ENCODE measurements around the gene SLC45A1.
"Not testable (repeated sequence)": the region's sequence is repeated elsewhere in the genome, so short reads cannot be mapped to it uniquely, and the experiment has no call there.

SLC45A1 gene

DNA sequence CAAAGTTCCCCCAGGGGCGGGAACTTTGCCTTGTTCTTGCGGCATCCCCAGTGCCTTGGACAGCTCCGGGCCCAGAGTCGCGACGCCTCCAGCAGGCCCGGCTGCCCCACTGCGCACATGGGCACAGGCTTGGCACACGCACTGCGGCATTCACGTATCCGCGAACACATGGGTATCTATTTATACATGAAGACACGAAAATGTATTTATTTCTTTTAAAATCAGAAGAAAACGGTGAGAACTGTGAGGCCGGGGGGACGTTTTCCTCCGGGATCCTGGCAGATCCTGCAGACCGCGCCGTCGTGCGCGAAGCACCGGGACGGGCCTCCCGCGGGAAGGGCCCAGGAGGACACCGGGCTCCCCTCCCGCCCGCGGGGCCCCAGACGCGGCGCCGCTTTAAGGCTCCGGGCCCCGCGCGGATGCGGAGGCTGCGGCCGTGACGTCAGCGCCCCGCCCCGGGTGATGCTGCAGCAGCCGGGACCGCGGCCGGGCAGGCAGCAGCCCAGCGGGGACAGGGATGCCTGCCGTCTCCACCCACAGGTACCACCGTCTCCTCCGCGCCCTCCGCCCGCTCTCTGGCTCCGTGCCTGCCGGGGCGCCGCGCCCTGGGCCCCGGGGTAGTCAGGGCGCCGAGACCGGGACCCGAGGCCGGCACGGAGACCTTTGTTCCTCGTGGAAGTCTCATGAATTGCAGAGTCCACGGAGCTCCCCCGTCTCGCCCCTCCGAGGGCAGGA is at the start of gene SLC45A1:
SLC45A1 (plus strand) TSS at position 468 of the 735 bp plus-strand sequence. CDS start 6,216 bp downstream, outside the sequence.
- in situ Hi-C loops (cut with HindIII; ENCODE audit: low sequenced_read_pairs), result loop anchor here (5.0 kb wide), 1 partner anchor 66 kb away; no protein-coding TSS in a partner anchor

DNA sequence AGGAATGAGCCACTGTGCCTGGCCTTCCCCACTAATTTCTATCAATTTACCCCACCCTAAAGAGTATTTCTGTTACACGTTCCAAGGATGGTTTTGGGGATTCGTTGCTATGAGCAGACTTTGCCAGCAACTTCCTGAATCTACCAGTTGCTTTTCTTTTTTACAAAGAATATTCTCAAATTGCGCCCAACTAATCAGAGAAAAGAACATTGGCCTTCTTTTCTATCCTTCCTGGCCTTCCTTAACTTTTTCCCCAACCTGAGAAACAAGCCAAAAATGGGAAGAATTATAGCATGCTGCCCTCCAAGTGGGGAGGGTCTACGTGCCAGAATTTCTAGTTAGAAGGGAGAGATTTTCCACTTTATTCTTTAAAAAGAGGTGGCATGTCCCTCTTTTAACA is 44.9 kb upstream of the SLC45A1 start:
- in situ Hi-C loops (cut with HindIII; ENCODE audit: low sequenced_read_pairs), result no loop called here

DNA sequence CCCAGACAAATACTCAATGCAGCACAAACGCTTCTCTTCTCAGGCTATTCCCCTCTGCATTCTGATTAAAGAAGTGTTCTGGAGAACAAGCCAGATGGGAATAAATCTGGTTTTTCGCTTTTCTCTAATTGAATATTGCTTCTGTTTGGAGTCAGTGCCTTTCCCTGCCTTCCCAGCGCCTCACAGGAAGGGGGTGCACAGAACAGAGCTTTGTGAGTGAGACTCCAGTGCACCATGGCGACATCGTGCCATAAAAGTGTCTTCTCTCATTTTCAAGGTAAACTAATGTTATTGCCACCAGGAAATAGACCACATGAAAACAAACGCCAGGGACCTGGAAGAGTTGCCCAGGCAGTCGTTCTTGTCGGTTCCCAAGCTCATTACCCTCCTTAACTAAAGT is 43.6 kb upstream of the SLC45A1 start:
- in situ Hi-C loops (cut with HindIII; ENCODE audit: low sequenced_read_pairs), result no loop called here

DNA sequence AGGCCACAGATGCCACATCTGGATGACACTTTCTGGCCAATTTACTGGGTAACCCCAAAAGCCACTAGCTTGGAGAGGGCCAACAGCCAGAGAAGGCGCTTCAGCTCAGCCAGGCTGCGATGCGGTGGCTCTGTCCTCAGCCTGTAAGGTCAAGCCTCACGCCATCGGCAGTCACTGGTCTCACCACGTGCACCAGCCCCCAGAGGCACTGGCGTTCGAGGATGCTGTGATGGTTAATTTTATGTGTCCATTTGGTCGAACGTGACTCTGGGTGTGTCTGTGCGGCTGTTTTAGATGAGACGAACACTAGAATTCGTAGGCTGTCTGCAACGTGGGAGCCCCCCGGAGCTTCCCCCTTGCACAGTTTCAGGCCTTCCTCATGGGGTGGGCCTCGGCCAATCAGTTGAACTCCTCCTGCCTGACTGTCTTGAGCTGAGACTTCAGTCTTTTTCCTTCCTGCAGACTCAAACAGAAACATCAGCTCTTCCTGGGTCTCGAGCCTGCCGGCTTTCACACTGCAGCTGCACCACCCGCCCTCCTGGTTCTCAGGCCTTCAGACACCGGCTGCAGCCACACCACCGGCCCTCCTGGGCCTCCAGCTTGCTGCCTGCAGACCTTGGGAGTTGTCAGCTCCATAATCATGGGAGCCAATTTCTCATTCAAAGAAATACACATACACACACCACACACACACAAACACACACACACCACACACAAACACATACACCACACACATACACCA is 41.6 kb upstream of the SLC45A1 start:
- in situ Hi-C loops (cut with HindIII; ENCODE audit: low sequenced_read_pairs), result no loop called here

DNA sequence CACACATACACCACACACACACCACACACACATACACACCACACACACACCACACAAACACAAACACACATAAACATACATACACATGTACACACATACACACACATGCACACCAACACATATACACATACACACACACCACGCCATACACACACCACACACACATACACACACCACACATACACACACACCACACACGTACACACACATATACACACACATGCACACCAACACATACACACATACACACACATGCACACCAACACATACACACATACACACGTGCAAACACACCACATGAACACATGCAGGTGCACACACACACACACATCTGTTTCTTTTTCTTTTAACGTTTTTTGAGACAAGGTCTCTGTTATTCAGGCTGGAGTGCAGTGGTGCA is 41.0 kb upstream of the SLC45A1 start:
- in situ Hi-C loops (cut with HindIII; ENCODE audit: low sequenced_read_pairs), result no loop called here

DNA sequence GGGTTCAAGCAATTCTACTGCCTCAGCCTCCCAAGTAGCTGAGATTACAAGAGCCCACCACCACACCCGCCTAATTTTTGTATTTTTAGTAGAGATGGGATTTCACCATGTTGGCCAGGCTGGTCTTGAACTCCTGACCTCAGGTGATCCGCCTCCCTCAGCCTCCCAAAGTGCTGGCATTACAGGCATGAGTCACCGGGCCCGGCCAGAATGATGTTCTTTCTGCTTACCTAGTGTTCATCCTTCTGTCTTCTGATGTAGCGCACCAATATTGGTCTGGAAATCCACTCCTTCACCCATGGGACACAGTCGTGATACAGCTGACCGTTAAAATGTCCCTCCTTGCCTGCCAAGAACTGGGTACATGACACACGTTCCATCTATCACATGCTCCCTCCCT is 39.2 kb upstream of the SLC45A1 start:
- in situ Hi-C loops (cut with HindIII; ENCODE audit: low sequenced_read_pairs), result not testable (repeated sequence)

DNA sequence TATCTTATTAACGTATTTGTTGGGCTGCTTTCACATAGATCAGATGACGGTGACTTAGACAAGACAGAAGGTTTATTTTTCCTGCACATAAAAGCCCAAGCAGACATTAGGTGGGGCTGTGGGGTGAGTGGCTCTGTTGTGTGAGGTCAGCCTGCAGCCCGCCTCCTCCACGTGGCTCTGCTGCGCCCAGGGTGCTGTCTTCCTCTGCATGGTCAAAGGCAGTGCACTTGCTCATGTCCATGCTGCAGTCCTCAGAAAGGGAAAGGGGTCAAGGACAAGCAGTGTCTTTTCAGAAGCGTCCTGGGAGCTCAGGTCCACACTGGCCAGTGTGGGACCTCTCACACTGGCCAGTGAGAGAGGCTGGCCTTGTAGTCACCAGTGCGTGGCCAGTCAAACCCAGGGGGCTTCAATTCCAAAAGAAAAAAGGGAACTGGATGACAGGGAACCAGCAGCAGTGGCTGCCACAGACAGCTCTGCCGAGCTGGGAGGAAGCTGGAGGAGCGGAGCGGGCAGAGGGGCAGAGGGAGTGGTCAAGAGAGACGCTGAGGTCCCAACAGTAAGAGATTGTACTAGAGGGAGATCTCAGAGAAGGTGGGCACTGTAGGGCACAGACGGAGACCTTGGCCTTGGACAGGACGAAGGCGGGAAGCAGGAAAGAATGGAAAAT is 35.9 kb upstream of the SLC45A1 start:
- in situ Hi-C loops (cut with HindIII; ENCODE audit: low sequenced_read_pairs), result no loop called here

DNA sequence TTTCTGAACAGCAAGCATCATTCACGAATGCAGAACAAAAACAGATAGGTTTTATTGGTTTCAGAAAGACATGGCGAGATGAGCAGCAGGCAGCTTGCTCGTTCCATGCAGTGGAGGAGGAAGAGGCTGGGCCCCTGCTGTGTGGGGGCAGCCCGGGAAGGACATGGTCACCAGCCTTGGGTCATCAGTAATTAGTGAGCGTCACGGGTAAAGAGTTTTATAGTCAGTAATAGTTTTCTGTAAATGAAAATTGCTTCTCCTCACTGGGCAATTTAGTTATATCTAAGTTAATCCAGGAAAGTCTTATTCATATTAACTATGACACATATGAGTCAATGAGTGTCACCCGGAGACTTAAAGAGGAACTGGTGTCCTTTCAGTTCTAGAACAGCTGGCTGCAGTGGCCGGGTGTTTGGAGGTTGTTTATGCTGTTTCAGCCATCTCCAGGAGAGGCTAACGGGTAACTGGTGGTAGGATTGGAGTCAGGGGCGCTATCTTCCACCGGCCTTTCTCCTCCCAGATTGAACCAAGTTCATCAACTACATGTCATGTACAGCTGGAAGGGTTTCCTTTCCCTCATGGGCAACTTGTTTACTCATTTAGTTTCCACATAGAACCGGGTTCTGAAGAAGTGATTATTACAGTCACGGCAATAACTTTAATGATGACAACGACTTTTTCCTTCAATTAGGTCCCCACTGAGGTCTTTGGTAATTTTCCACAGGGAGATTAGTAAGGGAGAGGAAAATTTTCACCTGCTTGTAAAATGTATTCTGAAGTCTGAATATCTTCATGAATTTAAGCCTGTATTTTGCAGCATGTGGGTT is 34.6 kb upstream of the SLC45A1 start:
- in situ Hi-C loops (cut with HindIII; ENCODE audit: low sequenced_read_pairs), result no loop called here

DNA sequence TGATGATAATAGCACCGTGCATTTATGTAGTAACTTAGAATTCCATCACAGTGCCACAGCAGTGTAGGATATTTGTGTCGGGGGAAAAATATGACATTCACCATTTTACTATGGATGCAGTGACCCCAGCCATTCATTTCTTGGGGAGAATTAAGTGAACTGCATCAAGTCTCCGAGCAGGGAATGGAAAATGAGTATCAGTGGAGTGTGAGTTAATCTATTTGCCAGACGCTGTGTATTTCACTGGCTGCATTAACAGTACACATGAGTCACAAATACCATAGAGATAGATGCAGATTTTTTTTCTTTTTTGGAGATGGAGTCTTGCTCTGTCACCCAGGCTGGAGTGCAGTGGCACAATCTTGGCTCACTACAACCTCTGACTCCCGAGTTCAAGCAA is 33.8 kb upstream of the SLC45A1 start:
- in situ Hi-C loops (cut with HindIII; ENCODE audit: low sequenced_read_pairs), result no loop called here

DNA sequence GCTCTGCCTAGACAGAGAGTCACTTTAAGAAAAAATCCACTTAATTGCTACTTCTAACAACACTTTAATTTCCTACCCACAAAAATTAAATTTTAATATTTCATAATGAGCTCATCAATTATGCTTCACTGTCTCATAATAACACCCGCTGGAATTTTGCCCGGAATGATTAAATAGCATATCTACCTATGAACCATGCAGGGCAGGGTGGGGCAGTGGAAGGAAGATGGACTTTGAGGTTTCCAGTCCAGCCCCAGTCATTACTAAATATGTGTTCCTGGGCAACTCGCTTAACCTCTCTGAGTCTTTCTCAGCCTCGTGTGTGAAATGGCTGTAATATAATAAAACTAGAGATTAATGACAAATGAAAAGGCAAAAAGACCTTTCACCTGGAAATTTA is 32.8 kb upstream of the SLC45A1 start:
- in situ Hi-C loops (cut with HindIII; ENCODE audit: low sequenced_read_pairs), result no loop called here

DNA sequence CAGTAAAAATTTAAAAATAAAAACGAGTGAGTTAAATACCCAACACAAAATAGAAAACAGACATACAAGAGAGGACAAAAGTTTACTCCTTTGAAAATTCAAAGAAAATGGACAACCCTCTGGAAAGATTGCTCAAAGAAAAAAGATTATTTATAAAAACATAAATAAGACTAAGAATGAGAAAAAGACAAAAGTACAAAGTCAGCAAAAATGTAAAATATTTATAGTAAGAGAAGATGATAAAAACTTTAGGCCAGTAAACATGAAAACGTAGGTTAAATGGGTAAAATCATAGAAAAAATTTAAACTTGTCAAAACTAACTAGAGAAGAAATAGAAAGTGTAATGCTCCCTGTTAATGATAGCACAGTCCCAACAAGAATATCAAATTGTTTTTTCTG is 31.9 kb upstream of the SLC45A1 start:
- in situ Hi-C loops (cut with HindIII; ENCODE audit: low sequenced_read_pairs), result no loop called here

DNA sequence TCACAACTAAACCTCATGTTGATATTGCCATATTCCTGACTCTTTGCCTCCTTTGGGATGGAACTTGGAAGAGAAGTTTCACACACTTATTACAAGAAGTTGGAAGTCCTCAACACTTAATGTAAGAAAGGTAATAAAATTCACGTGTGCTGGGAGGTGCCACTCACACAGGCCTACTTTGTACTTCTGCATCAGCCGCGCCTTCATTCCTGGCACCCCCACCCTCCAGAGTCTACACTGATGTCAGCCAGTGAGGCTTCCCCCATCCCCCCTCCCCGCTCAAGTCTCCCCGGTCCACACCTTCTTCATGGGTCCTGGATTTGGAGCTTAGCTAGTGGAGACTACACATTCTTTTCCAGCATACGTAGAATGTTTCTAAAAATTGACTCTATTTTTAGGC is 24.8 kb upstream of the SLC45A1 start:
- in situ Hi-C loops (cut with HindIII; ENCODE audit: low sequenced_read_pairs), result loop anchor here (5.0 kb wide), 2 partner anchors 41 to 69 kb away; no protein-coding TSS in a partner anchor

DNA sequence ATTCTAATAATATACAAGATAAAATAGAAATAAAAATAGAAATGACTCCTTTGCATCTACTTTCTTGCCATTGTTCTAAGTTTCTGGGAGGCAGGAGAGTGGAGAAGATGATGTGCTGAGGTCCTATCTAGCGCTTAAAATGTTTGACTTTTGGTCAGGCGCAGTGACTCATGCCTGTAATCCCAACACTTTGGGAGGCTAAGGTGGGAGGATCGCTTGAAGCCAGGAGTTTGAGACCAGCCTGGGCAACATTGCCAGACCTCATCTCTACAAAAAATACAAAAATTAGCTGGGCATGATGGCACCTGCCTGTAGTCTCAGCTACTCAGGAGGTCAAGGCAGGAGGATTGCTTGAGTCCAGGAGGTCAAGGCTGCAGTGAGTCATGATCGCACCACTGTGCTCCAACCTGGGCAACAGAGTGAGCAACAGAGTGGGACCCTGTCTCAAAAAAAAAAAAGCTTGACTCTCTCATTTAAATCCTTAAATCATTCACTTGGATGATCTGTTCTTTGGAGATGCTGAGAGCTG is 24.2 kb upstream of the SLC45A1 start:
- in situ Hi-C loops (cut with HindIII; ENCODE audit: low sequenced_read_pairs), result loop anchor here (5.0 kb wide), 2 partner anchors 41 to 69 kb away; no protein-coding TSS in a partner anchor

DNA sequence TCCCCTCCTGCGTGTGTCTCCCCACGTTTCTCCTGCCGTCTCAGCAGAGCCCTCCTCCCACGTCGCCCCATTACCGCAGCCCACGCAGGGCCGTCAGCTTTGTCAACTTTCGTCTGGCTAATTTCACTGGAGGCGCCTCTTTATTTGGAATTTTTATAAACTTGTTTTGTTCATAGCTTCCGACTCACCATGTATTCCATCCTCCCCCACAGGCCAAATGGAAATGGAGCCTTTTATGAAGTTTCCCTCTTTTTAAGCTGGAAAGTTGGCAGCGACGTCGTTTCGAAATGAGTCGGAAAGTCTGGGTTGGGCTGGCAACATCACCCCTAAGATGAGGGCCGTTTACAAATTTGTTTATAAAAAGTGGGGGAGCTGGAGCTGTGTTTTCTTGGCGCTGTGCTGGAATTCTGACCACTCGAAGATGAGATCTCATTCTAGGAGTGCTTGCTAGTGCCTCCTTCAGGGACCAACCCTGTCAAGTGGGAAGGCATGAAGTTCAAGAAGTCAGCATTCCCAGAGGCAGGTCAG is 23.7 kb upstream of the SLC45A1 start:
- in situ Hi-C loops (cut with HindIII; ENCODE audit: low sequenced_read_pairs), result loop anchor here (5.0 kb wide), 2 partner anchors 42 to 68 kb away; no protein-coding TSS in a partner anchor

DNA sequence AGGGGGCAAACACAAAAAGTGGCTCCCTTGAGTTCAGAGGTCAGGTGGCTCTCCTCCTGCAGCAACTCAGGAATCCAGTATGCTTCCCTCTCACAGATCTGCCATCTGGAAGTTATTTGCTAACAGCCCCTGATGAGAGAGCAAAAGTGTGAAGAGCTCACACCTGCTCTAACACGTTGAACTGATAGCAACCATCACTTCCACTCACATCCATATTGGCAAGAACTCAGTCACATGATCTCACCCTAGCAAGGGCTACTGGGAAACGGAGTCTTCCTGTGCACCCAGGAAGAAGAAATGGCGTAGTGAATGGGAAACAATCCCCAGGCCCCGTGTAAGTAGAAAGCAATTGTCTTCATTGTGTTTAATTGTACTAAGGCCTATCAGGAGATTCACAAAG is 20.7 kb upstream of the SLC45A1 start:
- in situ Hi-C loops (cut with HindIII; ENCODE audit: low sequenced_read_pairs), result no loop called here

DNA sequence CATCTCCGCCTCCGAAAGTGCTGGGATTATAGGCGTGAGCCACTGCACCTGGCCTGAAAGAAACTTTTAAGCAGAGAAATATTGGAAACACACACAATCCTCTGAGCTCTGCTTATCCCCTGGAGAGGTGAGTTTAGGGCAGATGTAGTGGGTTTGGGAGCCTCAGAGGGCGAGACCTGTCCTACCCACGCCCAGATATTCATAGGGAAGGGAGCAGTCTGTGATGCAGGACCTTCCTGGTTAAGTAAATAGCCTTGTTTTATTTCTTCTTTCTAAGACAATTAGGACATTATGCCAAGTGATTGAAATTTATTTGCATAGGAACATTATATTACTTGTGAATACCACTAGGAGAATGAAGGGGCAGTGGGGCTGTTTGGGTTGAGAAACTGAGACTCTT is 18.0 kb upstream of the SLC45A1 start:
- in situ Hi-C loops (cut with HindIII; ENCODE audit: low sequenced_read_pairs), result loop anchor here (5.0 kb wide), 1 partner anchor 93 kb away; no protein-coding TSS in a partner anchor

DNA sequence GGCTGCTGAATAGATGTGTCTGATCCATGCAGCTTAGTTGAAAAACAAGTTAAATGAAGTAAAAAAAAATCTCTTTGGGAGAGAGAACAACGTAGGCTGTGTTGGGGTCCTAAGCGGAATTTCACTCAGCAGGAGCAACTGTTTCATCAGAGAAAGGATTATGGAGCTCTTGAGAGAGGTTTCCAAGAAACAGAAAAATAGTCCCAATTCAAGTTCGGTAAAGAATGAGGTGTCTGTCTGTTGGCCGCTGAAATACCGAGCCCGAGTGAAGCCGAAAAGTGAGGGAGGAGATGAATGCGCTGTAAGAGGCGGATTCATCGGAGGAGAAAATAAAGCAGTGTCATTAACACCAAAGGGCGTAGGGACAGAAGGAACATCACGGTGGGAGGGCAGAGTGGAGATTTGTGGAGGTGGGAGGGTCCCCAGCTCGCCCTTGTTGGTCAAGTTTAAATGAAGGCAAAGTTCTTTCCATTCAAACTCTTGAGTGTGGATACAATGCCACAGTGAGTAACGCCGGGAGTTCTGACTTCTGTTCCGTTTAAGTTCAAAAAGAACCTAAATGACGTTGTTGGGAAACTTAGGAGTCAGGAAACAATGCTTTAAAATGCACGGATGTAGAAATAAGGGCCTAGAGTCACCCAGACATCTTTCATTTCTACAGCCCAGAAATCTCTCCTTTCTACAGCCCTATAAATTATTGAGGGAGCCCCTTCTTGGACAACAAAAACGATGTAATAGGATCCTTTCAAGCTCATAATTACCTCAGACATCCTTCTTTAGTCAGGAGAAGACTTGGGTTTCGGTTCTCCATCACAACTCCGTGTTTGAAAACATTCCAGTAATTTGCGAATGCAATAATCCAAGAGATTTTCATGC is 15.6 kb upstream of the SLC45A1 start:
- in situ Hi-C loops (cut with HindIII; ENCODE audit: low sequenced_read_pairs), result loop anchor here (5.0 kb wide), 1 partner anchor 95 kb away; no protein-coding TSS in a partner anchor

DNA sequence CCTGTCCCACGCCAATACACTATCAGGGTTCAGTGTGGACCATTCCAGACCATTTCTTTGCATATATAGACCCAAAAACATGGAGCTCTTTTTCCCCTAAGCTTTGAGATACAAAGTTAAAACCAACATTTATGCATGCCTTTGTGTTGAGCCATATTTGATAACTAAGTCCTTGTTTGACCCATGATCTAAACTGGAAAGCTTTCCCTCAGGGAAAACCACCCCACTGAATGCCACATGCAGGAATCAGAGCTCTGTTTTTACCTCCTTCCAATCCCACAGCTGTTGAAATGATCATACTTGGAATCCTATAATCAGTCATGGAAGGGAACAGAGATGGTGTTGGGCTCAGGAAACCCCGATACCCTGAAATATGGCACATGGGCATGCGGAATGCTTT is 14.8 kb upstream of the SLC45A1 start:
- in situ Hi-C loops (cut with HindIII; ENCODE audit: low sequenced_read_pairs), result loop anchor here (5.0 kb wide), 1 partner anchor 96 kb away; no protein-coding TSS in a partner anchor

DNA sequence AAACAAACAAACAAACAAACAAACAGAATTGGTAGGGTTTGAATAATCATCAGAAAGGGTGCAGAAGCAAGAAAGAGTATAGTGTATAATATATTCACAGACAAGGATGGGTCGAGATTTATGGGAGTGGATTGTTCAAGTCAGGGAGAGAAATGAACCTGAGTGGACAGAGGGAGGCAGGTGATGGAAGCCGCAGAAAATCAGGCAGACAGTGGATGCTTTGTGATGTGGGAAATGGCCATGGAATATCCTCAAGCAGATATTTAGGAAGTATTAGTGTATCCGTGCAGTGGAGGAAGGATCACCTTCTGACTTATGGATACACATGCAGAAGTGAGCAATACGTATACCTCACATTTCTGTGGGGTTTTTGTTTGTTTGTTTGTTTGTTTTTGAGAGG is 14.0 kb upstream of the SLC45A1 start:
- in situ Hi-C loops (cut with HindIII; ENCODE audit: low sequenced_read_pairs), result loop anchor here (5.0 kb wide), 1 partner anchor 97 kb away; no protein-coding TSS in a partner anchor
